Effector memory CD4-positive, alpha-beta T cell (primary cell): ENCODE data around the gene ARHGAP26.

Experiments
- DNase-seq, 3 donors: peaks; one replicate each; pipeline ENCODE4 v3.0.0-alpha.2; 2020
- H3K27ac ChIP-seq: 2 replicates; pipeline ENCODE4 v1.7.0; 2013; ENCODE audit warnings: mild to moderate bottlenecking, low read length, moderate library complexity; ENCODE audit not compliant: insufficient read depth, poor library complexity, severe bottlenecking
- H3K27me3 ChIP-seq: replicated peaks from 2 replicates; pipeline ENCODE4 v1.7.0; 2013; ENCODE audit warnings: mild to moderate bottlenecking, low read length; ENCODE audit not compliant: insufficient read depth, control insufficient read depth, poor library complexity, severe bottlenecking
- H3K36me3 ChIP-seq: 2 replicates; pipeline ENCODE4 v1.7.0; 2013; ENCODE audit warnings: mild to moderate bottlenecking, low read length, moderate library complexity; ENCODE audit not compliant: control insufficient read depth, insufficient read depth
- H3K4me1 ChIP-seq: 2 replicates; pipeline ENCODE4 v1.7.0; 2013; ENCODE audit warnings: low read length, mild to moderate bottlenecking; ENCODE audit not compliant: control insufficient read depth, insufficient read depth, poor library complexity, severe bottlenecking
- H3K4me3 ChIP-seq: 2 replicates; pipeline ENCODE4 v1.7.0; 2013; ENCODE audit warnings: low read length, low read depth, mild to moderate bottlenecking; ENCODE audit not compliant: insufficient read depth, poor library complexity, severe bottlenecking
- H3K9me3 ChIP-seq: 2 replicates; pipeline ENCODE4 v1.7.0; 2013; ENCODE audit warnings: mild to moderate bottlenecking, low read length, moderate library complexity; ENCODE audit not compliant: control insufficient read depth

The ARHGAP26 gene

GRCh38 chr5:142829801-142830220, 59.6 kb downstream of the ARHGAP26 start:
- Histone ChIP-seq H3K9me3 (no peaks in the 10 kb centered on the region), H3K27me3 (no peaks in the 10 kb centered on the region), H3K36me3 (no peaks in the 10 kb centered on the region), H3K4me3 (no peak overlapping the region), H3K27ac (no peak overlapping the region), H3K4me1 (peaks cover 10% of the 10 kb centered on the region)
- DNase-seq: no peak

GRCh38 chr5:142830241-142831008, 60.2 kb downstream of the ARHGAP26 start:
- no peak overlapping the region for H3K4me3 ChIP-seq
- no peaks in the 10 kb centered on the region for H3K27me3 ChIP-seq
- H3K27ac ChIP-seq: no peak overlapping the region
- H3K4me1 ChIP-seq: peaks cover 10% of the 10 kb centered on the region
- H3K9me3 ChIP-seq: no peaks in the 10 kb centered on the region
- H3K36me3 ChIP-seq: no peaks in the 10 kb centered on the region
- DNase-seq: no peak

GRCh38 chr5:142831009-142831383, 60.8 kb downstream of the ARHGAP26 start:
- H3K9me3 ChIP-seq: no peaks in the 10 kb centered on the region
- H3K4me3 ChIP-seq: no peak overlapping the region
- DNase-seq: no peak
- no peaks in the 10 kb centered on the region for H3K27me3 ChIP-seq
- H3K4me1 ChIP-seq: peaks cover 7% of the 10 kb centered on the region
- no peak overlapping the region for H3K27ac ChIP-seq
- no peaks in the 10 kb centered on the region for H3K36me3 ChIP-seq

GRCh38 chr5:142832263-142832662, 62.1 kb downstream of the ARHGAP26 start:
- Histone ChIP-seq H3K4me1 (peaks cover under 1% of the 10 kb centered on the region), H3K27me3 (no peaks in the 10 kb centered on the region), H3K4me3 (no peak overlapping the region)

GRCh38 chr5:142833517-142834449, 63.6 kb downstream of the ARHGAP26 start:
- Histone ChIP-seq H3K4me1 (no peaks in the 10 kb centered on the region), H3K4me3 (no peak overlapping the region), H3K36me3 (no peaks in the 10 kb centered on the region), H3K9me3 (no peaks in the 10 kb centered on the region), H3K27me3 (no peaks in the 10 kb centered on the region), H3K27ac (no peak overlapping the region)
- no peak for DNase-seq

More at GRCh38 chr5:142832263-142832662, 62.1 kb downstream of the ARHGAP26 start:
- DNase-seq: no peak
- Histone ChIP-seq H3K27ac (no peak overlapping the region), H3K9me3 (no peaks in the 10 kb centered on the region), H3K36me3 (no peaks in the 10 kb centered on the region)

GRCh38 chr5:142834504-142834903, 64.3 kb downstream of the ARHGAP26 start:
- Histone ChIP-seq H3K4me1 (no peaks in the 10 kb centered on the region), H3K36me3 (no peaks in the 10 kb centered on the region), H3K4me3 (no peak overlapping the region), H3K27ac (no peak overlapping the region), H3K27me3 (no peaks in the 10 kb centered on the region), H3K9me3 (no peaks in the 10 kb centered on the region)
- DNase-seq: no peak

- H3K36me3 ChIP-seq: no peaks in the 10 kb centered on the region
- H3K9me3 ChIP-seq: no peaks in the 10 kb centered on the region
- no peak overlapping the region for H3K27ac ChIP-seq
- H3K27me3 ChIP-seq: no peaks in the 10 kb centered on the region
- DNase-seq: no peak
- no peak overlapping the region for H3K4me3 ChIP-seq
- H3K4me1 ChIP-seq: no peaks in the 10 kb centered on the region
These were observed 65.4 kb downstream of the ARHGAP26 start for GRCh38 chr5:142835540-142835939.

GRCh38 chr5:142836048-142836447, 65.9 kb downstream of the ARHGAP26 start:
- Histone ChIP-seq H3K27me3 (no peaks in the 10 kb centered on the region), H3K9me3 (no peaks in the 10 kb centered on the region), H3K4me3 (no peak overlapping the region), H3K4me1 (no peaks in the 10 kb centered on the region), H3K27ac (no peak overlapping the region), H3K36me3 (no peaks in the 10 kb centered on the region)
- DNase-seq: no peak

GRCh38 chr5:142837081-142837725, 67.0 kb downstream of the ARHGAP26 start:
- H3K27ac ChIP-seq: no peak overlapping the region
- no peaks in the 10 kb centered on the region for H3K4me1 ChIP-seq
- H3K27me3 ChIP-seq: no peaks in the 10 kb centered on the region
- H3K36me3 ChIP-seq: no peaks in the 10 kb centered on the region
- no peak for DNase-seq
- no peaks in the 10 kb centered on the region for H3K9me3 ChIP-seq
- no peak overlapping the region for H3K4me3 ChIP-seq
